Mucosa of descending colon (tissue), 3 donors: ENCODE data around the gene MLLT3. TPM values are rescaled to one million over a fixed set of nuclear protein-coding genes. Genes with fewer than 3 reads are reported as not detected.
A peak's percentile ranks its signal among the peaks of the same experiment; 100 is the strongest.

Experiments used
- ATAC-seq: fragments of 200-7000 bp; cut with Tn5 transposase; one replicate; pipeline ENCODE4 v1.9.1; 2020; ENCODE audit warnings: mild to moderate bottlenecking, moderate library complexity
- DNase-seq, 3 donors: peaks; one replicate each; pipeline ENCODE4 v3.0.0-alpha.2; 2020
- H3K36me3 ChIP-seq: fragments of 200-600 bp; one replicate; pipeline ENCODE4 v1.8.0; 2021; ENCODE audit warnings: low read depth, mild to moderate bottlenecking
- H3K4me1 ChIP-seq: fragments of 200-600 bp; one replicate; pipeline ENCODE4 v1.8.0; 2021; ENCODE audit warnings: low read depth, mild to moderate bottlenecking
- H3K4me3 ChIP-seq: fragments of 200-600 bp; one replicate; pipeline ENCODE4 v1.8.0; 2021; ENCODE audit warnings: mild to moderate bottlenecking
- H3K9me3 ChIP-seq: fragments of 200-600 bp; one replicate; pipeline ENCODE4 v1.8.0; 2021; ENCODE audit warnings: mild to moderate bottlenecking
- intact Hi-C, 2 donors: fragments of 100-400 bp; cut with DNase I in 1 of 2; cut with micrococcal nuclease in 1 of 2; formaldehyde crosslinking; loops; one replicate each; pipeline versions ENCODE4 v1.11.0 to v1.11.1; 2022; cut with DNase I, micrococcal nuclease
- total RNA-seq, 3 donors: library from RNA; stranded (reverse); fragmentation: NEBNext Ultra II Directional in 2 of 3; extraction: Animal tissue kit (Norgen Biotek cat#: 25700) in 2 of 3; gene quantifications; one replicate each; pipeline versions ENCODE4 v1.2.1 to v1.2.4, GENCODE V29; 2021 to 2023
- TF ChIP-seq, protein P1 (sequence below): fragments of 200-600 bp; IDR thresholded peaks from one replicate; pipeline ENCODE4 v1.8.0; 2022; ENCODE audit warnings: antibody characterized with exemption, mild to moderate bottlenecking
- donor health status: DM: no; HTN: no; CAD: no; lungs with moderate emphysema.
- donor health status: DM: no; HTN: no; CAD: no.
- donor health status: DM: no; HTN: yes; CAD: no.

MLLT3 gene
- total RNA-seq, 3 donors from 2014 or later, result 35.1 to 53.7 (median 46.5) TPM

- H3K4me1 ChIP-seq, result peaks cover 10% of the 10 kb centered on the region
- H3K4me3 ChIP-seq, result no peak overlapping the region
- intact Hi-C loops, result loop anchor here (5.0 to 10.0 kb wide), 3 partner anchors 268 to 588 kb away; partner anchors contain the start of gene MLLT3 (in 2 of the 2)
- H3K9me3 ChIP-seq, result no peaks in the 10 kb centered on the region
- DNase-seq (peak; percentile 53 to 84 (median 67)), ATAC-seq (peak; percentile 89)
- H3K36me3 ChIP-seq, result no peaks in the 10 kb centered on the region
- TF ChIP-seq, protein P1, sequence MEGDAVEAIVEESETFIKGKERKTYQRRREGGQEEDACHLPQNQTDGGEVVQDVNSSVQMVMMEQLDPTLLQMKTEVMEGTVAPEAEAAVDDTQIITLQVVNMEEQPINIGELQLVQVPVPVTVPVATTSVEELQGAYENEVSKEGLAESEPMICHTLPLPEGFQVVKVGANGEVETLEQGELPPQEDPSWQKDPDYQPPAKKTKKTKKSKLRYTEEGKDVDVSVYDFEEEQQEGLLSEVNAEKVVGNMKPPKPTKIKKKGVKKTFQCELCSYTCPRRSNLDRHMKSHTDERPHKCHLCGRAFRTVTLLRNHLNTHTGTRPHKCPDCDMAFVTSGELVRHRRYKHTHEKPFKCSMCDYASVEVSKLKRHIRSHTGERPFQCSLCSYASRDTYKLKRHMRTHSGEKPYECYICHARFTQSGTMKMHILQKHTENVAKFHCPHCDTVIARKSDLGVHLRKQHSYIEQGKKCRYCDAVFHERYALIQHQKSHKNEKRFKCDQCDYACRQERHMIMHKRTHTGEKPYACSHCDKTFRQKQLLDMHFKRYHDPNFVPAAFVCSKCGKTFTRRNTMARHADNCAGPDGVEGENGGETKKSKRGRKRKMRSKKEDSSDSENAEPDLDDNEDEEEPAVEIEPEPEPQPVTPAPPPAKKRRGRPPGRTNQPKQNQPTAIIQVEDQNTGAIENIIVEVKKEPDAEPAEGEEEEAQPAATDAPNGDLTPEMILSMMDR, result peak; percentile 39
Measured at GRCh38 chr9:20356403-20357036, 265.8 kb downstream of the MLLT3 start.

- no peaks in the 10 kb centered on the region for H3K36me3 ChIP-seq
- DNase-seq (no peak), ATAC-seq (no peak)
- no peak overlapping the region for H3K4me3 ChIP-seq
- intact Hi-C loops, result loop anchor here (5.0 to 10.0 kb wide), 3 partner anchors 270 to 590 kb away; partner anchors contain the start of gene MLLT3 (in 2 of the 2)
- no peaks in the 10 kb centered on the region for H3K9me3 ChIP-seq
- peaks cover 10% of the 10 kb centered on the region for H3K4me1 ChIP-seq
- TF ChIP-seq, protein P1, result no peak
Measured at GRCh38 chr9:20355022-20355421, 267.3 kb downstream of the MLLT3 start.

DNA sequence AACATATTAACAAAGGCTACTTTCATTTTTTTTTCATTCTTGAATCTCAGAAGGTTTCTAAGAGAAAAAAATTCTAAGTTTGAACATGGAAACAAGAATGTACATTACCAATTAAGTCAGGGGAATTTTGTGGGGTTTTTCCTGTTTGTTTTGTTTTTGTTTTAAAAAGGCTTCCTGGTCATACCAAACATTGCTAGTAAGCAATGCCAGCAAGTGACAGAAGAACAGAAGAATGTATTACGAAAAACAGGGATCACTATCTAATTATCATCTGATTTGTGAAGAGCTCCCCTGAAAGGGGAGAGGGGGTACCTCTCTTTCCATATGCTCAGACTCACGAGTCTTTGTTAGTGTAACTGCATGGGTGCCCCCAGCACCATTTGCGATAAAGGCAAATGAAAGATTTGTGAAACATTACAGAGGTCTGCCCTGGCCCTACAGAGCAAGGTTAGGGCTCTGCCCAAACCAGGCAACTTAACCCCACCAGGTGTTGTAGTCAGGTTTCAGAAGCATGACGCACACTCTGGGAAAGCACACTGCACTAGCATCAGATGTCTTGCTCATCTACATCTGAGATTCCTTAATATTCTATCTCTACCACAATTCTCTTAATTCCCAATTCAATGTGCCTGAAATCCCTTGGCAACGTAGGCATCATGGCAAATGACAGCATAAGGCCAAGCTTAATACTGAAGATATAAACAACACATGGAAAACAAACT, 268.2 kb downstream of the MLLT3 start:
- intact Hi-C loops, result loop anchor here (10.0 kb wide), 2 partner anchors 271 to 591 kb away; partner anchors contain the start of gene MLLT3 (in 2 of the 2)
- ATAC-seq, result no peak

DNA sequence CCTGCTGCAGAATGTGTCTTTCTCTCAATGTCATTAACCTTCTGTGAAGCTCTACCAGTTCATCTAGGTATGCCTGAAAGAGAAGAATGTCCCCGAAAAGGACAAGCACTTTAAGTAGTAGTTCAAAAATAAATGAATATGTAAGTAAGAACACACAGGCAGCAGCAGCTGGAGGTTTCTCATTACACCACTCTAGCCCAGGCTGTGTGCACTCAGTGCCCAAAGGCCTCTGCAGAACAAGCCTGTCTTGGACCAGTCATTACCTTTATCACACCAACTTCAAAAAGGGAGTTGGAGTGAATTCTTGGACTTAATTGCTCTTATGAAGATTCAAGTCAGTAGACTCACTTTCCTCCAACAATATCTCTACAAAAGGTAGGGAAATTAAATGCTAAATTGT, 268.8 kb downstream of the MLLT3 start:
- Histone ChIP-seq H3K4me3 (no peak overlapping the region), H3K36me3 (no peaks in the 10 kb centered on the region), H3K4me1 (peaks cover 10% of the 10 kb centered on the region), H3K9me3 (no peaks in the 10 kb centered on the region)
- no peak for ATAC-seq
- intact Hi-C loops, result loop anchor here (10.0 kb wide), 2 partner anchors 271 to 591 kb away; partner anchors contain the start of gene MLLT3 (in 2 of the 2)
- no peak for DNase-seq
- TF ChIP-seq, protein P1, result no peak

More for the DNA sequence above, 268.2 kb downstream of the MLLT3 start:
- no peak for DNase-seq
- peaks cover 10% of the 10 kb centered on the region for H3K4me1 ChIP-seq
- no peak overlapping the region for H3K4me3 ChIP-seq
- TF ChIP-seq, protein P1, result no peak
- no peaks in the 10 kb centered on the region for H3K36me3 ChIP-seq
- H3K9me3 ChIP-seq, result no peaks in the 10 kb centered on the region

DNA sequence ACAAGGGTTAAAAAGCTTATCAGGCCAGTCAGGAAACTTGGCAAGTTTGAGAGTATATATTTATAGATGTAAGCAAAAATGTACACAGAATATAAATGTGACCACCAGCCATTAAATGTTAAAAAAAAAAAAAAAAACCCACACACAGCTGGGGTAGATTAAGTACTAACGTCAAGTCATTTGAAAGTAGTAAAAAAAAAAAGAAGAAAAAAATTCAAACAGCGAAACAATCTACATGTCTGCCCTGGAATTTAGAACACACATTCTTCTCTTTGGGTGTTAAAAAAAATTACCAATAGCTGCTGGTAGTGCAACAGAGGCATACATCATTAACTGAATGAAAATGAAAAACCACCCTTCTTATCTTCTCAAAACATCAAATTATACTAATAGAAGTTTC, 269.7 kb downstream of the MLLT3 start:
- ATAC-seq, result no peak

More for the DNA sequence above, 269.7 kb downstream of the MLLT3 start:
- Histone ChIP-seq H3K4me3 (no peak overlapping the region), H3K4me1 (peaks cover 7% of the 10 kb centered on the region), H3K36me3 (no peaks in the 10 kb centered on the region), H3K9me3 (no peaks in the 10 kb centered on the region)
- intact Hi-C loops, result loop anchor here (10.0 kb wide), 2 partner anchors 272 to 592 kb away; partner anchors contain the start of gene MLLT3 (in 2 of the 2)
- no peak for DNase-seq
- TF ChIP-seq, protein P1, result no peak
